Non-pigmented ciliary epithelial cell (primary cell): ENCODE results near the gene GALNT9.
"Not testable (repeated sequence)": the region's sequence is repeated elsewhere in the genome, so short reads cannot be mapped to it uniquely, and the experiment has no call there.

Source experiments
- DNase-seq: peaks from one replicate; pipeline ENCODE4 v3.0.0-alpha.2; 2010; ENCODE audit warnings: low read depth

The GALNT9 gene

GRCh38 chr12:132249689-132250478 lies 79.5 kb downstream of the GALNT9 start:
- no peak for DNase-seq

GRCh38 chr12:132248453-132249167 lies 80.8 kb downstream of the GALNT9 start:
- DNase-seq = no peak

- no peak for DNase-seq
Measured at GRCh38 chr12:132247718-132248452, 81.5 kb downstream of the GALNT9 start.

GRCh38 chr12:132246997-132247717 lies 82.2 kb downstream of the GALNT9 start:
- no peak for DNase-seq

- no peak for DNase-seq
Measured at GRCh38 chr12:132245521-132246101, 83.8 kb downstream of the GALNT9 start.

GRCh38 chr12:132244724-132245295 lies 84.6 kb downstream of the GALNT9 start:
- DNase-seq = no peak

- DNase-seq = no peak
Measured at GRCh38 chr12:132243596-132244310, 85.6 kb downstream of the GALNT9 start.

- DNase-seq = not testable (repeated sequence)
Measured at GRCh38 chr12:132243171-132243570, 86.2 kb downstream of the GALNT9 start.

GRCh38 chr12:132240669-132241007 lies 88.8 kb downstream of the GALNT9 start:
- DNase-seq = not testable (repeated sequence)

- DNase-seq = no peak
Measured at GRCh38 chr12:132239796-132240668, 89.4 kb downstream of the GALNT9 start.

GRCh38 chr12:132239392-132239791 lies 90.0 kb downstream of the GALNT9 start:
- DNase-seq = no peak

- DNase-seq = no peak
Measured at GRCh38 chr12:132238884-132239283, 90.5 kb downstream of the GALNT9 start.

- DNase-seq = no peak
Measured at GRCh38 chr12:132238488-132238854, 90.9 kb downstream of the GALNT9 start.

- no peak for DNase-seq
Measured at GRCh38 chr12:132237772-132238487, 91.5 kb downstream of the GALNT9 start.

GRCh38 chr12:132236930-132237771 lies 92.2 kb downstream of the GALNT9 start:
- DNase-seq = no peak

- no peak for DNase-seq
Measured at GRCh38 chr12:132236129-132236929, 93.1 kb downstream of the GALNT9 start.

GRCh38 chr12:132235116-132235820 lies 94.1 kb downstream of the GALNT9 start:
- DNase-seq = no peak
